HepG2 (cell line): ENCODE data around the gene HMG20B. TPM values are rescaled to one million over a fixed set of nuclear protein-coding genes. Genes with fewer than 3 reads are reported as not detected.

Source experiments
- CCDC6 ChIP-seq: sonication (generic); formaldehyde crosslinking; IDR thresholded peaks from 2 replicates; pipeline ENCODE4 v1.8.1; 2022; ENCODE audit warnings: mild to moderate bottlenecking, missing genetic modification reagents, moderate library complexity
- CENPBD1 ChIP-seq: sonication (generic); formaldehyde crosslinking; IDR thresholded peaks from 2 replicates; pipeline ENCODE4 v1.8.0; 2022; ENCODE audit warnings: missing genetic modification reagents, low read depth, mild to moderate bottlenecking, borderline replicate concordance
- FOXP1 ChIP-seq, 2 experiments: fragments of 450-650 bp in 1 of 2; IDR thresholded peaks; 2 replicates each; pipeline ENCODE4 v1.6.1; 2017 to 2018; ENCODE audit warnings: antibody characterized with exemption in 1 of 2
- FOXP4 ChIP-seq: sonication (generic); formaldehyde crosslinking; IDR thresholded peaks from 2 replicates; pipeline ENCODE4 v1.4.0; 2020; ENCODE audit warnings: missing genetic modification reagents
- HCFC1 ChIP-seq: fragments of 150-350 bp; IDR thresholded peaks from 2 replicates; pipeline ENCODE4 v1.6.1; 2014; ENCODE audit warnings: low read depth, low read length
- HDAC6 ChIP-seq: fragments of 200-600 bp; sonication (generic); IDR thresholded peaks from 2 replicates; pipeline ENCODE4 v1.7.0; 2017; ENCODE audit warnings: mild to moderate bottlenecking, antibody characterized with exemption, low read length, low read depth
- HNF4A ChIP-seq: sonication (generic); formaldehyde crosslinking; IDR thresholded peaks from 2 replicates; pipeline ENCODE4 v1.4.0; 2020; ENCODE audit warnings: missing genetic modification reagents
- KDM1A ChIP-seq: IDR thresholded peaks from 2 replicates; pipeline ENCODE4 v1.6.1; 2016; ENCODE audit warnings: missing compliant biosample characterization
- NR0B2 ChIP-seq: sonication (generic); formaldehyde crosslinking; IDR thresholded peaks from 2 replicates; pipeline ENCODE4 v1.4.0; 2020; ENCODE audit warnings: mild to moderate bottlenecking, missing genetic modification reagents
- PATZ1 ChIP-seq: sonication (generic); formaldehyde crosslinking; IDR thresholded peaks from 2 replicates; pipeline ENCODE4 v1.4.0; 2020; ENCODE audit warnings: missing genetic modification reagents
- RFX1 ChIP-seq: fragments of 450-650 bp; IDR thresholded peaks from 2 replicates; pipeline ENCODE4 v1.6.1; 2017
- RXRB ChIP-seq: IDR thresholded peaks from 2 replicates; pipeline ENCODE4 v1.6.1; 2016; ENCODE audit warnings: borderline replicate concordance, missing genetic modification reagents, missing compliant biosample characterization
- SYNCRIP ChIP-seq: fragments of 200-400 bp; formaldehyde crosslinking; IDR thresholded peaks from 2 replicates; pipeline ENCODE4 v1.6.1; 2018; ENCODE audit warnings: mild to moderate bottlenecking, low read depth, low read length; ENCODE audit not compliant: insufficient read depth
- THAP9 ChIP-seq: sonication (generic); formaldehyde crosslinking; IDR thresholded peaks from 2 replicates; pipeline ENCODE4; 2020; ENCODE audit warnings: missing genetic modification reagents, mild to moderate bottlenecking, borderline replicate concordance
- ZBTB25 ChIP-seq: IDR thresholded peaks from 2 replicates; pipeline ENCODE4 v1.6.1; 2018; ENCODE audit warnings: missing genetic modification reagents
- ZNF441 ChIP-seq: sonication (generic); formaldehyde crosslinking; IDR thresholded peaks from 2 replicates; pipeline ENCODE4 v1.7.0; 2021; ENCODE audit warnings: missing genetic modification reagents, borderline replicate concordance
- ZNF451 ChIP-seq: sonication (generic); formaldehyde crosslinking; IDR thresholded peaks from 2 replicates; pipeline ENCODE4 v1.5.0; 2020; ENCODE audit warnings: mild to moderate bottlenecking, missing genetic modification reagents
- ZNF678 ChIP-seq: sonication (generic); formaldehyde crosslinking; IDR thresholded peaks from 2 replicates; pipeline ENCODE4 v1.4.0; 2020; ENCODE audit warnings: mild to moderate bottlenecking, missing genetic modification reagents
- ZSCAN21 ChIP-seq: sonication (generic); formaldehyde crosslinking; IDR thresholded peaks from 2 replicates; pipeline ENCODE4 v1.8.0; 2022; ENCODE audit warnings: mild to moderate bottlenecking, missing genetic modification reagents, moderate library complexity, borderline replicate concordance
- polyA plus RNA-seq, 8 experiments: library from polyadenylated mRNA; depleted of rRNA in 3 of 8; stranded (reverse) in 7 of 8; unstranded in 1 of 8; fragments of >200 nt; fragmentation: Illumina TruSeq in 4 of 8; extraction: Trizol in 4 of 8; gene quantifications; 2 replicates each; pipeline versions ENCODE4 v1.2.1 to v1.2.3, GENCODE V29; 2011 to 2016; ENCODE audit warnings: low read depth in 4 of 8, missing spikeins in 1 of 8, mixed read lengths in 1 of 8; ENCODE audit not compliant: insufficient read depth in 1 of 8
- total RNA-seq, 5 experiments: library from RNA; depleted of rRNA; stranded (reverse); fragments of >200 nt; fragmentation: Illumina TruSeq; extraction: Trizol; gene quantifications; 2 replicates each; pipeline ENCODE4 v1.2.3, GENCODE V29; 2016; ENCODE audit warnings: low read depth in 1 of 5

HMG20B gene
- total and polyA plus RNA-seq, 2 of the 13 experiments (the other 11 are each of a cell fraction or from before 2014, with no cell fraction given), result 23.9 to 29.2 TPM

GRCh38 chr19:3626473-3627350, 54.0 kb downstream of the HMG20B start, which contains the start of gene CACTIN (continued):
- TF ChIP-seq FOXP4, result no peak
- peak; percentile 34; the same call in 1 of the 2 replicates for TF ChIP-seq HNF4A (CRISPR knock-in tag)
- TF ChIP-seq HDAC6, result peak; percentile 92; the same call in 1 of the 2 replicates
- TF ChIP-seq KDM1A, result no peak
- no peak for TF ChIP-seq CCDC6 (CRISPR knock-in tag)
- no peak for TF ChIP-seq RFX1
- peak; percentile 93; the same call in 1 of the 2 replicates for TF ChIP-seq THAP9 (CRISPR knock-in tag)
- TF ChIP-seq NR0B2 (CRISPR knock-in tag), result no peak; the same call in 1 of the 2 replicates
- TF ChIP-seq ZBTB25 (CRISPR knock-in tag), result peak; percentile 68; the same call in 1 of the 2 replicates
- TF ChIP-seq FOXP1 (IDR thresholded peaks at IDR 0.05), result no peak
- TF ChIP-seq FOXP1 (CRISPR knock-in tag; IDR thresholded peaks at IDR 0.05), result no peak
- peak; percentile 78 for TF ChIP-seq HCFC1
- TF ChIP-seq ZNF678, result no peak
- TF ChIP-seq ZNF451 (CRISPR knock-in tag), result peak; percentile 74; the same call in 1 of the 2 replicates
- TF ChIP-seq ZNF441, result no peak; the same call in 1 of the 2 replicates
- peak; percentile 33; the same call in 1 of the 2 replicates for TF ChIP-seq PATZ1 (CRISPR knock-in tag)
- TF ChIP-seq ZSCAN21, result peak; percentile 89; the same call in 1 of the 2 replicates
- 0 out of 2 replicates have a peak, but pooled peaks have one; percentile 41 for TF ChIP-seq RXRB
- no peak for TF ChIP-seq CENPBD1
- TF ChIP-seq SYNCRIP, result no peak
